GM12878 (cell line): ENCODE measurements around the gene RGS14. TPM values are rescaled to one million over a fixed set of nuclear protein-coding genes. Genes with fewer than 3 reads are reported as not detected.

Source experiments
- ATF7 ChIP-seq: fragments of 450-650 bp; IDR thresholded peaks from 2 replicates; pipeline ENCODE4 v1.6.1; 2016; ENCODE audit warnings: low read depth, mild to moderate bottlenecking
- CEBPZ ChIP-seq: fragments of 150-350 bp; IDR thresholded peaks from 2 replicates; pipeline ENCODE4 v1.6.1; 2016; ENCODE audit warnings: low read depth, low read length
- CHD2 ChIP-seq: IDR thresholded peaks from 2 replicates; pipeline ENCODE4 v1.6.1; 2011; ENCODE audit warnings: low read depth, low read length, improper control_type of control experiment, borderline replicate concordance
- EGR1 ChIP-seq, 2 experiments: IDR thresholded peaks; 1 replicate in 1 of 2; 2 replicates in 1 of 2; pipeline ENCODE4 v1.6.1; 2011 to 2012; ENCODE audit warnings: low read depth in 2 of 2, low read length in 2 of 2, borderline replicate concordance in 1 of 2, mild to moderate bottlenecking in 1 of 2, moderate library complexity in 1 of 2
- EZH2 ChIP-seq: IDR thresholded peaks from 2 replicates; pipeline ENCODE4 v1.6.1; 2012; ENCODE audit warnings: low read depth, mild to moderate bottlenecking, control low read depth, inconsistent platforms, low read length, borderline replicate concordance; ENCODE audit not compliant: control insufficient read depth
- MAX ChIP-seq: IDR thresholded peaks from 2 replicates; pipeline ENCODE4 v1.6.1; 2012; ENCODE audit warnings: low read depth, low read length, improper control_type of control experiment
- MXI1 ChIP-seq: fragments of 150-350 bp; IDR thresholded peaks from 2 replicates; pipeline ENCODE4 v1.6.1; 2011; ENCODE audit warnings: low read depth, mild to moderate bottlenecking, inconsistent platforms, low read length, improper control_type of control experiment
- NFXL1 ChIP-seq: fragments of 450-650 bp; IDR thresholded peaks from 2 replicates; pipeline ENCODE4 v1.6.1; 2017; ENCODE audit warnings: antibody characterized with exemption, mild to moderate bottlenecking, borderline replicate concordance
- NFYA ChIP-seq: IDR thresholded peaks from 2 replicates; pipeline ENCODE4 v1.6.1; 2011; ENCODE audit warnings: low read depth, mild to moderate bottlenecking, low read length, improper control_type of control experiment, borderline replicate concordance
- NFYB ChIP-seq: IDR thresholded peaks from 2 replicates; pipeline ENCODE4 v1.6.1; 2011; ENCODE audit warnings: low read depth, mild to moderate bottlenecking, low read length, improper control_type of control experiment, moderate library complexity; ENCODE audit not compliant: insufficient read depth
- NR2C1 ChIP-seq: fragments of 450-650 bp; IDR thresholded peaks from 2 replicates; pipeline ENCODE4 v1.6.1; 2017; ENCODE audit warnings: antibody characterized with exemption, mild to moderate bottlenecking, moderate library complexity
- PAX8 ChIP-seq: fragments of 450-650 bp; IDR thresholded peaks from 2 replicates; pipeline ENCODE4 v1.6.1; 2017; ENCODE audit warnings: mild to moderate bottlenecking, moderate library complexity
- PML ChIP-seq: IDR thresholded peaks from 2 replicates; pipeline ENCODE4 v1.6.1; 2012; ENCODE audit warnings: low read length, inconsistent platforms
- POLR2A ChIP-seq: IDR thresholded peaks from 2 replicates; pipeline ENCODE4 v1.6.1; 2011; ENCODE audit warnings: low read depth, mild to moderate bottlenecking, low read length
- POLR2AphosphoS5 ChIP-seq: IDR thresholded peaks from 2 replicates; pipeline ENCODE4 v1.6.1; 2011; ENCODE audit warnings: mild to moderate bottlenecking, low read length, inconsistent platforms
- TAF1 ChIP-seq: IDR thresholded peaks from 2 replicates; pipeline ENCODE4 v1.6.1; 2011; ENCODE audit warnings: mild to moderate bottlenecking, low read depth, low read length, borderline replicate concordance
- TCF12 ChIP-seq: IDR thresholded peaks from 2 replicates; pipeline ENCODE4 v1.6.1; 2011; ENCODE audit warnings: low read depth, mild to moderate bottlenecking, low read length
- TCF7 ChIP-seq: IDR thresholded peaks from 2 replicates; pipeline ENCODE4 v1.6.1; 2014; ENCODE audit warnings: antibody characterized with exemption, borderline replicate concordance
- ZBTB33 ChIP-seq: fragments of 450-650 bp; IDR thresholded peaks from 2 replicates; pipeline ENCODE4 v1.6.1; 2017; ENCODE audit warnings: mild to moderate bottlenecking
- polyA plus RNA-seq, 11 experiments: library from polyadenylated mRNA; depleted of rRNA in 4 of 11; unstranded in 6 of 11; stranded (reverse) in 5 of 11; fragments of >200 nt; fragmentation: Nextera tagmentation in 4 of 11; fragmentation: Illumina TruSeq in 1 of 11; extraction: Ambion mirVana in 4 of 11; extraction: Trizol in 1 of 11; gene quantifications; 1 replicate in 1 of 11; 2 replicates in 10 of 11; pipeline versions ENCODE4 v1.2.1 to v1.2.3, GENCODE V29; 2011 to 2016; ENCODE audit warnings: inconsistent platforms in 2 of 11, missing spikeins in 2 of 11, low read depth in 1 of 11
- total RNA-seq, 4 experiments: library from RNA; depleted of rRNA in 3 of 4; stranded (reverse); fragments of >200 nt in 3 of 4; fragmentation: Illumina TruSeq in 1 of 4; extraction: Trizol in 1 of 4; gene quantifications; 2 replicates each; pipeline versions ENCODE4 v1.2.1 to v1.2.3, GENCODE V29; 2013 to 2021
- TF ChIP-seq, protein P1 (sequence below): fragments of 450-650 bp; IDR thresholded peaks from 2 replicates; pipeline ENCODE4 v1.6.1; 2017; ENCODE audit warnings: mild to moderate bottlenecking, low read depth, inconsistent platforms; ENCODE audit not compliant: poor library complexity, severe bottlenecking
- TF ChIP-seq, protein P2 (sequence below): IDR thresholded peaks from 2 replicates; pipeline ENCODE4 v1.6.1; 2012; ENCODE audit warnings: low read depth, low read length, improper control_type of control experiment

The RGS14 gene
- total and polyA plus RNA-seq, 10 of the 15 experiments (the other 5 are each of a cell fraction or from before 2014, with no cell fraction given): 0.19 to 88.7 (median 54.8) TPM

GRCh38 chr5:177357459-177358351, at the start of gene RGS14 (continued):
- TF ChIP-seq, protein P1, sequence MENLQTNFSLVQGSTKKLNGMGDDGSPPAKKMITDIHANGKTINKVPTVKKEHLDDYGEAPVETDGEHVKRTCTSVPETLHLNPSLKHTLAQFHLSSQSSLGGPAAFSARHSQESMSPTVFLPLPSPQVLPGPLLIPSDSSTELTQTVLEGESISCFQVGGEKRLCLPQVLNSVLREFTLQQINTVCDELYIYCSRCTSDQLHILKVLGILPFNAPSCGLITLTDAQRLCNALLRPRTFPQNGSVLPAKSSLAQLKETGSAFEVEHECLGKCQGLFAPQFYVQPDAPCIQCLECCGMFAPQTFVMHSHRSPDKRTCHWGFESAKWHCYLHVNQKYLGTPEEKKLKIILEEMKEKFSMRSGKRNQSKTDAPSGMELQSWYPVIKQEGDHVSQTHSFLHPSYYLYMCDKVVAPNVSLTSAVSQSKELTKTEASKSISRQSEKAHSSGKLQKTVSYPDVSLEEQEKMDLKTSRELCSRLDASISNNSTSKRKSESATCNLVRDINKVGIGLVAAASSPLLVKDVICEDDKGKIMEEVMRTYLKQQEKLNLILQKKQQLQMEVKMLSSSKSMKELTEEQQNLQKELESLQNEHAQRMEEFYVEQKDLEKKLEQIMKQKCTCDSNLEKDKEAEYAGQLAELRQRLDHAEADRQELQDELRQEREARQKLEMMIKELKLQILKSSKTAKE: peak; percentile 26
- TF ChIP-seq ZBTB33 (no peak), PML (no peak), ATF7 (peak; percentile 78), EZH2 (no peak), CHD2 (no peak; the same call in 1 of the 2 replicates), POLR2AphosphoS5 (peak; percentile 52), NR2C1 (no peak), NFXL1 (no peak), MAX (no peak; the same call in 1 of the 2 replicates), TCF12 (no peak), TCF7 (no peak), TAF1 (peak; percentile 58; the same call in 1 of the 2 replicates), MXI1 (peak; percentile 86), NFYB (no peak), PAX8 (no peak), NFYA (no peak), POLR2A (peak; percentile 82), EGR1 (IDR thresholded peaks at IDR 0.05; ENCODE audit: borderline replicate concordance in 1 of 2, low read depth in 2 of 2, low read length in 2 of 2) (peak in 1 of 2 experiments; percentile 26; a peak in 1 of 3 replicates), CEBPZ (no peak)
- TF ChIP-seq, protein P2, sequence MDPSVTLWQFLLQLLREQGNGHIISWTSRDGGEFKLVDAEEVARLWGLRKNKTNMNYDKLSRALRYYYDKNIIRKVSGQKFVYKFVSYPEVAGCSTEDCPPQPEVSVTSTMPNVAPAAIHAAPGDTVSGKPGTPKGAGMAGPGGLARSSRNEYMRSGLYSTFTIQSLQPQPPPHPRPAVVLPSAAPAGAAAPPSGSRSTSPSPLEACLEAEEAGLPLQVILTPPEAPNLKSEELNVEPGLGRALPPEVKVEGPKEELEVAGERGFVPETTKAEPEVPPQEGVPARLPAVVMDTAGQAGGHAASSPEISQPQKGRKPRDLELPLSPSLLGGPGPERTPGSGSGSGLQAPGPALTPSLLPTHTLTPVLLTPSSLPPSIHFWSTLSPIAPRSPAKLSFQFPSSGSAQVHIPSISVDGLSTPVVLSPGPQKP: peak; percentile 74
